Measurements from ENCODE around the gene POLD2. TPM values are rescaled to one million over a fixed set of nuclear protein-coding genes. Genes with fewer than 3 reads are reported as not detected.
"Not testable (repeated sequence)": the region's sequence is repeated elsewhere in the genome, so short reads cannot be mapped to it uniquely, and the experiment has no call there.

Gene POLD2
- total RNA-seq = 81.6 TPM

GRCh38 chr7:44123190-44124003 is at the start of gene POLD2:
TSS of gene POLD2 (minus strand) at chr7:44123548. CDS start at chr7:44122053, 1,495 bp downstream.
- peak; percentile 97 for DNase-seq (ENCODE audit: low spot score)

GRCh38 chr7:44172803-44173424 is 49.6 kb upstream of the POLD2 start:
- no peak for DNase-seq (ENCODE audit: low spot score)

- no peak for DNase-seq (ENCODE audit: low spot score)
These were observed 49.0 kb upstream of the POLD2 start for GRCh38 chr7:44172352-44172751.

- not testable (repeated sequence) for DNase-seq (ENCODE audit: low spot score)
These were observed 48.6 kb upstream of the POLD2 start for GRCh38 chr7:44171901-44172300.

GRCh38 chr7:44167920-44168319 is 44.6 kb upstream of the POLD2 start:
- DNase-seq (ENCODE audit: low spot score) = no peak

GRCh38 chr7:44163591-44163990 is 40.2 kb upstream of the POLD2 start:
- DNase-seq (ENCODE audit: low spot score) = no peak

- no peak for DNase-seq (ENCODE audit: low spot score)
These were observed 39.5 kb upstream of the POLD2 start for GRCh38 chr7:44162785-44163395.

- DNase-seq (ENCODE audit: low spot score) = no peak
These were observed 38.8 kb upstream of the POLD2 start for GRCh38 chr7:44162179-44162578.

GRCh38 chr7:44161371-44161770 is 38.0 kb upstream of the POLD2 start:
- no peak for DNase-seq (ENCODE audit: low spot score)

GRCh38 chr7:44159824-44160630 is 36.7 kb upstream of the POLD2 start:
- DNase-seq (ENCODE audit: low spot score) = no peak

- no peak for DNase-seq (ENCODE audit: low spot score)
These were observed 35.7 kb upstream of the POLD2 start for GRCh38 chr7:44158873-44159631.

GRCh38 chr7:44158096-44158872 is 34.9 kb upstream of the POLD2 start:
- no peak for DNase-seq (ENCODE audit: low spot score)

GRCh38 chr7:44157116-44158080 is 34.0 kb upstream of the POLD2 start:
- no peak for DNase-seq (ENCODE audit: low spot score)

GRCh38 chr7:44156453-44157010 is 33.2 kb upstream of the POLD2 start:
- no peak for DNase-seq (ENCODE audit: low spot score)

- DNase-seq (ENCODE audit: low spot score) = peak; percentile 46
These were observed 32.1 kb upstream of the POLD2 start for GRCh38 chr7:44155191-44156185.

- DNase-seq (ENCODE audit: low spot score) = no peak
These were observed 31.4 kb upstream of the POLD2 start for GRCh38 chr7:44154703-44155102.

GRCh38 chr7:44153948-44154335 is 30.6 kb upstream of the POLD2 start:
- no peak for DNase-seq (ENCODE audit: low spot score)
